ENCODE results near the gene NXF3.

Gene NXF3

DNA sequence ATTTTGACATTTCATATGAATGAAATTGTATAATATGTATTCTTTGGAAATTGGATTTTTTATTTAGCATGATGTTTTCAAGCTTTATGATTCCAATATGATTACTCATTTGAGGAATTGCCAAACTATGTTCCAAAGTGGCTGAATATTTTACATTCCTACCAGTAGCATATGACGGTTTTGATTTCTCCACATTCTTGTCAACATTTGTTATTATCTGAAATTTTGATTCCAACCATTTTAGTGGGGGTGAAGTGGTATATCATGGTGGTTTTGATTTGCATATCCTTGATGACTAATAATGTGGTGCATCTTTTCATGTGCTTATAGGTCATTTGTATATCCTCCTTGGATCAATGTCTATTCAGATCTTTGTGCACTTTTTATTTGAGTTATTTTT lies 26.3 kb downstream of the NXF3 start:
- H3K27me3 ChIP-seq (ENCODE audit: low read length): no peaks in the 10 kb centered on the region
- H3K79me2 ChIP-seq (ENCODE audit: insufficient read depth, low read length): no peaks in the 10 kb centered on the region
- H3K9ac ChIP-seq (ENCODE audit: low read length): no peak overlapping the region
- H3K4me3 ChIP-seq (ENCODE audit: insufficient read depth, low read length, poor library complexity, severe bottlenecking): no peak overlapping the region
- H3K9me3 ChIP-seq (ENCODE audit: insufficient read depth, low read length): no peaks in the 10 kb centered on the region
- H3K9me2 ChIP-seq (replicated peaks; ENCODE audit: insufficient read depth, low read length): no peaks in the 10 kb centered on the region
- TF ChIP-seq EZH2phosphoT487 (conservative IDR thresholded peaks at IDR 0.05; ENCODE audit: low read length) (no peak), CTCF (IDR thresholded peaks at IDR 0.05; ENCODE audit: insufficient read depth, low read length, poor library complexity, severe bottlenecking) (no peak)
- no peak overlapping the region for H3K27ac ChIP-seq (ENCODE audit: low read depth, low read length)
- no peak overlapping the region for H2AFZ ChIP-seq (ENCODE audit: low read depth, low read length, severe bottlenecking)
- no peak overlapping the region for H3K4me2 ChIP-seq (ENCODE audit: low read depth, low read length, poor library complexity, severe bottlenecking)
- H4K20me1 ChIP-seq (ENCODE audit: low read depth, low read length): no peaks in the 10 kb centered on the region
- no peaks in the 10 kb centered on the region for H3F3A ChIP-seq (ENCODE audit: insufficient read depth)
- no peaks in the 10 kb centered on the region for H3K36me3 ChIP-seq (ENCODE audit: low read length)

DNA sequence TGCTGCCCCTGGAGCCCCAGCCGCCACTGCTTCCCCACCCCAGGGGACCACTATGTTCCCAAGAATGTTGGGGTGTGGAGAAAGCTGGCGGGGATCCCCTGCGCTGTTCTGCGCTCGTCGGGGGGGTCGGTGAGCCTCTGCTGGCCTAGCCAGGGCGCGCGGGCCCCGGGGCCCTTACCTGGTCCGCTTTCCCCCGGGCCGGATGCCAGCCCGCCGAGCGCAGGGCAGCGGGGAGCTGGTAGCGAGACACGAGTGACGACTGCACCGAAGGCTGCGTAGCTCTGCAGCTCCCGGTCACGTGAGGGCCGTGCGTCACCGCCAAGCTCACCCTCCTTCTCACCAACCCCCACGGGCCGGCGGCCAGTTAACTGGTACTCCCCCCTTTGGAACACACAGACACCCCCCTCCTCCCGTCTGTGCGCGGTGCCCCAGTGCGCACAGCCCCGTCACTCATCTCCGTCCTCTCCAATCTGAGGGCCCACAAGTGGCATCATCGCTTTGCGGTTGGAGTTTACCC lies 29.0 kb downstream of the NXF3 start, which contains the start of gene BEX1:
Gene BEX1, minus strand, starts transcription at position 254 of the 517 bp plus-strand sequence. CDS start 897 bp downstream, outside the sequence.
- H3F3A ChIP-seq (ENCODE audit: insufficient read depth): no peaks in the 10 kb centered on the region
- H2AFZ ChIP-seq (ENCODE audit: low read depth, low read length, severe bottlenecking): no peak within 1 kb of the TSS
- H4K20me1 ChIP-seq (ENCODE audit: low read depth, low read length): no peaks in the 10 kb centered on the region
- H3K36me3 ChIP-seq (ENCODE audit: low read length): no peaks in the 10 kb centered on the region
- H3K79me2 ChIP-seq (ENCODE audit: insufficient read depth, low read length): no peaks in the 10 kb centered on the region
- H3K9me3 ChIP-seq (ENCODE audit: insufficient read depth, low read length): no peaks in the 10 kb centered on the region
- H3K9ac ChIP-seq (ENCODE audit: low read length): no peak within 1 kb of the TSS
- H3K4me3 ChIP-seq (ENCODE audit: insufficient read depth, low read length, poor library complexity, severe bottlenecking): no peak within 1 kb of the TSS
- no peaks in the 10 kb centered on the region for H3K9me2 ChIP-seq (replicated peaks; ENCODE audit: insufficient read depth, low read length)
- no peak within 1 kb of the TSS for H3K4me2 ChIP-seq (ENCODE audit: low read depth, low read length, poor library complexity, severe bottlenecking)
- H3K27me3 ChIP-seq (ENCODE audit: low read length): no peaks in the 10 kb centered on the region
- no peak within 1 kb of the TSS for H3K27ac ChIP-seq (ENCODE audit: low read depth, low read length)
- no peak for TF ChIP-seq CTCF (IDR thresholded peaks at IDR 0.05; ENCODE audit: insufficient read depth, low read length, poor library complexity, severe bottlenecking)
- TF ChIP-seq EZH2phosphoT487 (conservative IDR thresholded peaks at IDR 0.05; ENCODE audit: low read length): no peak

- Histone ChIP-seq H3K9me3 (ENCODE audit: insufficient read depth, low read length) (no peaks in the 10 kb centered on the region), H3F3A (ENCODE audit: insufficient read depth) (no peaks in the 10 kb centered on the region), H3K79me2 (ENCODE audit: insufficient read depth, low read length) (no peaks in the 10 kb centered on the region), H3K36me3 (ENCODE audit: low read length) (no peaks in the 10 kb centered on the region), H3K4me3 (ENCODE audit: insufficient read depth, low read length, poor library complexity, severe bottlenecking) (no peak overlapping the region), H3K9me2 (replicated peaks; ENCODE audit: insufficient read depth, low read length) (no peaks in the 10 kb centered on the region), H3K4me2 (ENCODE audit: low read depth, low read length, poor library complexity, severe bottlenecking) (no peak overlapping the region), H2AFZ (ENCODE audit: low read depth, low read length, severe bottlenecking) (no peak overlapping the region), H3K27ac (ENCODE audit: low read depth, low read length) (no peak overlapping the region), H3K9ac (ENCODE audit: low read length) (no peak overlapping the region), H3K27me3 (ENCODE audit: low read length) (no peaks in the 10 kb centered on the region), H4K20me1 (ENCODE audit: low read depth, low read length) (no peaks in the 10 kb centered on the region)
- TF ChIP-seq EZH2phosphoT487 (conservative IDR thresholded peaks at IDR 0.05; ENCODE audit: low read length) (no peak), CTCF (IDR thresholded peaks at IDR 0.05; ENCODE audit: insufficient read depth, low read length, poor library complexity, severe bottlenecking) (no peak)
Observed at GRCh38 chrX:103063191-103063845, 29.6 kb downstream of the NXF3 start.
